Ovary (tissue), 10 donors: ENCODE measurements around the gene LYZL6. TPM values are rescaled to one million over a fixed set of nuclear protein-coding genes. Genes with fewer than 3 reads are reported as not detected.

Experiments used
- DNase-seq, 5 donors: peaks; one replicate each; pipeline ENCODE4 v3.0.0-alpha.2; 2019 to 2020
- H3K27ac ChIP-seq, 2 donors: fragments of 200-600 bp; one replicate each; pipeline versions ENCODE4 v1.5.1 to v1.8.0; 2019 to 2022
- H3K27me3 ChIP-seq: fragments of 200-600 bp; one replicate; pipeline ENCODE4 v1.8.0; 2022
- H3K36me3 ChIP-seq: fragments of 200-600 bp; sonication (generic); one replicate; pipeline ENCODE4 v1.5.1; 2019
- H3K4me1 ChIP-seq: one replicate; pipeline ENCODE4 v1.8.1; 2013; ENCODE audit warnings: mild to moderate bottlenecking, moderate library complexity; ENCODE audit not compliant: insufficient read depth
- H3K4me3 ChIP-seq: fragments of 200-600 bp; sonication (generic); one replicate; pipeline ENCODE4 v1.5.1; 2017
- H3K9me3 ChIP-seq, 2 donors: fragments of 200-600 bp in 1 of 2; sonication (generic) in 1 of 2; one replicate each; pipeline versions ENCODE4 v1.5.1 to v1.8.1; 2013 to 2019; ENCODE audit warnings: mild to moderate bottlenecking in 1 of 2, moderate library complexity in 1 of 2
- CTCF ChIP-seq, 3 donors: fragments of 450-650 bp in 2 of 3; fragments of 200-600 bp in 1 of 3; IDR thresholded peaks; one replicate each; pipeline versions ENCODE4 v1.5.1 to v1.8.0; 2016 to 2022; ENCODE audit warnings: antibody characterized with exemption in 3 of 3, mild to moderate bottlenecking in 1 of 3
- EP300 ChIP-seq: sonication (generic); formaldehyde crosslinking; IDR thresholded peaks from one replicate; pipeline ENCODE4 v1.6.1; 2017; ENCODE audit warnings: antibody characterized with exemption
- POLR2A ChIP-seq: fragments of 450-650 bp; IDR thresholded peaks from one replicate; pipeline ENCODE4 v1.6.1; 2017; ENCODE audit warnings: antibody characterized with exemption, mild to moderate bottlenecking, moderate library complexity
- WGBS, 3 donors: extraction: QIAGEN DNeasy Blood & Tissue Kit in 1 of 3; methylation state at CpG; one replicate each; pipeline versions ENCODE4 v1.1.5 to v1.1.7; 2013 to 2017; 5-methylcytosine and 5-hydroxymethylcytosine counted together
- intact Hi-C, 4 donors: fragments of 100-400 bp; cut with DNase I; formaldehyde crosslinking; loops; one replicate each; pipeline versions ENCODE4 v1.11.0 to v1.15.1; 2022 to 2023
- long read RNA-seq, 3 donors: library from polyadenylated mRNA in 2 of 3; unstranded in 2 of 3; transcript quantifications; one replicate each; pipeline ENCODE4 v2.0.0 and lab custom pipeline, GENCODE V29; 2021 to 2026
- polyA plus RNA-seq, 2 donors: library from polyadenylated mRNA; stranded (reverse); fragments of 200-250 nt in 1 of 2; fragments of 350-450 nt in 1 of 2; fragmentation: Illumina TruSeq in 1 of 2; extraction: RNeasy Lipid Tissue Mini Kit (QIAGEN cat#74804) in 1 of 2; gene quantifications; one replicate each; pipeline ENCODE4 v1.2.3, GENCODE V29; 2013 to 2014
- total RNA-seq, 7 donors: library from RNA; depleted of rRNA in 2 of 7; stranded (reverse); fragments of >200 nt in 2 of 7; fragmentation: NEBNext Ultra II Directional in 3 of 7; extraction: Animal tissue kit (Norgen Biotek cat#: 25700) in 3 of 7; gene quantifications; one replicate each; pipeline versions ENCODE4 v1.1.0 to v1.2.4, GENCODE V29; 2016 to 2023
- donor health status: DM: no; HTN: no; CAD: no; lungs with moderate emphysema.
- donor health status: DM: no; HTN: no; CAD: no.
- donor health status: Bipolar disorder and iron deficiency.
- donor health status: DM: yes; HTN: yes; CAD: no.
- donor health status: DM: no; HTN: no; CAD: no.
- donor health status: DM: yes; HTN: yes; CAD: no.

LYZL6 gene
- not detected for total RNA-seq
- polyA plus RNA-seq = not detected
- long read RNA-seq, donor 1 = 0 reads
- long read RNA-seq, donor 2 = 0 reads
- long read RNA-seq, donor 3 = 0 reads

- intact Hi-C loops = no loop called here
- WGBS, 3 donors = 73 to 84% (median 78%) methylated on average over 2 of the region's 2 CpGs
- H3K9me3 ChIP-seq = no peaks in the 10 kb centered on the region
- H3K27ac ChIP-seq = no peak within 1 kb of the TSS
- no peak within 1 kb of the TSS for H3K4me3 ChIP-seq
- H3K36me3 ChIP-seq = no peaks in the 10 kb centered on the region
- H3K27me3 ChIP-seq = no peaks in the 10 kb centered on the region
- TF ChIP-seq CTCF (IDR thresholded peaks at IDR 0.05) (no peak), EP300 (no peak), POLR2A (no peak)
- DNase-seq = no peak
- no peaks in the 10 kb centered on the region for H3K4me1 ChIP-seq
Observed at GRCh38 chr17:35943537-35943936, at the start of gene LYZL6. LYZL6 (minus strand) TSS chr17:35943713; CDS start chr17:35939356, 4,357 bp downstream.

- H3K4me1 ChIP-seq = no peaks in the 10 kb centered on the region
- H3K4me3 ChIP-seq = no peak overlapping the region
- DNase-seq = no peak
- H3K9me3 ChIP-seq = no peaks in the 10 kb centered on the region
- intact Hi-C loops = no loop called here
- no peak overlapping the region for H3K27ac ChIP-seq
- no peak for TF ChIP-seq POLR2A
- no peak for TF ChIP-seq EP300
- TF ChIP-seq CTCF (IDR thresholded peaks at IDR 0.05) = no peak
- 76 to 83% (median 81%) methylated on average over 2 of the region's 2 CpGs for WGBS, 3 donors
- no peaks in the 10 kb centered on the region for H3K36me3 ChIP-seq
- no peaks in the 10 kb centered on the region for H3K27me3 ChIP-seq
Observed at GRCh38 chr17:35991075-35991474, 47.6 kb upstream of the LYZL6 start.

- no peak overlapping the region for H3K4me3 ChIP-seq
- H3K27ac ChIP-seq = no peak overlapping the region
- intact Hi-C loops = no loop called here
- no peak for DNase-seq
- no peaks in the 10 kb centered on the region for H3K36me3 ChIP-seq
- no peaks in the 10 kb centered on the region for H3K4me1 ChIP-seq
- no peak for TF ChIP-seq CTCF (IDR thresholded peaks at IDR 0.05)
- TF ChIP-seq EP300 = no peak
- TF ChIP-seq POLR2A = no peak
- no peaks in the 10 kb centered on the region for H3K27me3 ChIP-seq
- no peaks in the 10 kb centered on the region for H3K9me3 ChIP-seq
Observed at GRCh38 chr17:35988164-35988563, 44.7 kb upstream of the LYZL6 start.

- Histone ChIP-seq H3K27me3 (no peaks in the 10 kb centered on the region), H3K27ac (no peak within 1 kb of the TSS), H3K36me3 (no peaks in the 10 kb centered on the region), H3K4me3 (no peak within 1 kb of the TSS), H3K4me1 (no peaks in the 10 kb centered on the region), H3K9me3 (no peaks in the 10 kb centered on the region)
- WGBS, 3 donors = 50 to 55% (median 51%) methylated on average over 1 of the region's 1 CpG
- intact Hi-C loops = no loop called here
- TF ChIP-seq CTCF (IDR thresholded peaks at IDR 0.05) = no peak
- TF ChIP-seq EP300 = no peak
- TF ChIP-seq POLR2A = no peak
- no peak for DNase-seq
Observed at GRCh38 chr17:35986643-35987042, 43.1 kb upstream of the LYZL6 start, which contains the start of gene CCL14. CCL14 (minus strand) TSS chr17:35986729; CDS start chr17:35986649, 80 bp downstream.
